ENCODE data around the gene PIGC. TPM values are rescaled to one million over a fixed set of nuclear protein-coding genes. Genes with fewer than 3 reads are reported as not detected.
A peak's percentile ranks its signal among the peaks of the same experiment; 100 is the strongest.

Gene PIGC
- total and polyA plus RNA-seq, 8 donors, result 9.5 to 18.5 (median 13.3) TPM

DNA sequence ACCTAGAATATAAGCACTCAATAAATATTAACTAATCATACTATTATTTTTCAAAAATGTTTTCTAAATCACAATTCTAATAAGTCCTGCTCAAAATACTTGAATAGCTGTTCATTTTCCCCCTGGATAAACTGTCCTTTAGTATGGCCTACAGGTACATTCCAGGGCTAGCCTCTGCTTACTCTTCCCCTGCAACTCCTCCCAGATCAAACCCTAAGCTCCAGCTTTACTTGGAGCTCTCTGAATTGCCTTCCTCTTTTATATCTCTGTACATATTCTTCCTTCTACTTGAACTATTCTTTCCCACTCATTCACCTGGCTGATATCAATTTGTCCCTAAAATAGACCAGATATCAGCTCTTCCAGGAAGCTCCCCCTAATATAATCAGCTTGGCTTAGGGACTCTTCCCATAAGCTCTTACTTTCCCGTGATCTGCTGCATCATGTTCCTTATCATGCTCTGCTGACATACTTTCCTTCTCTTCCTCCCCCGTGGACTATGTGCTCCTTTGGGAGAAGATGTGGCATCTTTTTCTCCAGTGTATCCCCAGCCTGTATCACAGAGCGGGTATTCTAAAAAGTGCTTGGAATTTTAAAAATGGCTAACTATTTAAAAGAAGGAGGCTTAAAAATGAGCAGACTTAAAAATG is 43.1 kb upstream of the PIGC start:
- ATAC-seq, result no peak
- no peaks in the 10 kb centered on the region for H3K36me3 ChIP-seq
- H3K27ac ChIP-seq, result no peak overlapping the region
- DNase-seq, result no peak
- FAIRE-seq, result no peak
- intact Hi-C loops (cut with DNase I), result no loop called here
- no peaks in the 10 kb centered on the region for H3K9me3 ChIP-seq
- TF ChIP-seq, protein P1, sequence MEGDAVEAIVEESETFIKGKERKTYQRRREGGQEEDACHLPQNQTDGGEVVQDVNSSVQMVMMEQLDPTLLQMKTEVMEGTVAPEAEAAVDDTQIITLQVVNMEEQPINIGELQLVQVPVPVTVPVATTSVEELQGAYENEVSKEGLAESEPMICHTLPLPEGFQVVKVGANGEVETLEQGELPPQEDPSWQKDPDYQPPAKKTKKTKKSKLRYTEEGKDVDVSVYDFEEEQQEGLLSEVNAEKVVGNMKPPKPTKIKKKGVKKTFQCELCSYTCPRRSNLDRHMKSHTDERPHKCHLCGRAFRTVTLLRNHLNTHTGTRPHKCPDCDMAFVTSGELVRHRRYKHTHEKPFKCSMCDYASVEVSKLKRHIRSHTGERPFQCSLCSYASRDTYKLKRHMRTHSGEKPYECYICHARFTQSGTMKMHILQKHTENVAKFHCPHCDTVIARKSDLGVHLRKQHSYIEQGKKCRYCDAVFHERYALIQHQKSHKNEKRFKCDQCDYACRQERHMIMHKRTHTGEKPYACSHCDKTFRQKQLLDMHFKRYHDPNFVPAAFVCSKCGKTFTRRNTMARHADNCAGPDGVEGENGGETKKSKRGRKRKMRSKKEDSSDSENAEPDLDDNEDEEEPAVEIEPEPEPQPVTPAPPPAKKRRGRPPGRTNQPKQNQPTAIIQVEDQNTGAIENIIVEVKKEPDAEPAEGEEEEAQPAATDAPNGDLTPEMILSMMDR (IDR thresholded peaks at IDR 0.05), result no peak
- no peaks in the 10 kb centered on the region for H3K27me3 ChIP-seq
- no peak overlapping the region for H3K4me3 ChIP-seq
- WGBS, 2 donors, result 70 to 75% methylated on average over 3 of the region's 3 CpGs
- peaks cover 0 to 9% (median 0%) of the 10 kb centered on the region in 3 donors for H3K4me1 ChIP-seq

DNA sequence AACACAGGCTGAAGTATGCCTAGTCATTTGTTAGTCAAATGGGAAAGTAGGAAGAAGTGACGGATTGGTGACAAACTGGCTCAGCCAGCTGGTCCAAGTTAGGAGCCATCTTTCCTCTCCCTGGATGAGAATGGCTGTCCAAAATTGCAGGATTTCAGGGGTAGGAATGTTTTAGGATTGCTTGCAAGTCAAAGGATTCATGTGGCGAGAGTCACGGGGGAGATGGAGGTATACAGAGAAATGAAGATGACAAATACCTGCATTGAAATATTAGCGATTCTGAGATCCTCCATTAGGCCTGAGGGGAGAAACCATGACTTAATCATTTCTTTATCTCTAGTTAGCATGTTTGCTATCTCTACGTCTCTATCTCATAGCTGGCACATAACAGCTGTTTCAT is 41.8 kb upstream of the PIGC start:
- H3K4me3 ChIP-seq, result no peak overlapping the region
- H3K27ac ChIP-seq, result no peak overlapping the region
- intact Hi-C loops (cut with DNase I), result no loop called here
- peaks cover 0 to 9% (median 0%) of the 10 kb centered on the region in 3 donors for H3K4me1 ChIP-seq
- ATAC-seq (no peak), FAIRE-seq (no peak), DNase-seq (no peak)
- no peaks in the 10 kb centered on the region for H3K36me3 ChIP-seq
- TF ChIP-seq, protein P1 (IDR thresholded peaks at IDR 0.05), result no peak
- no peaks in the 10 kb centered on the region for H3K27me3 ChIP-seq
- 60 to 61% methylated on average over 5 of the region's 5 CpGs for WGBS, 2 donors
- no peaks in the 10 kb centered on the region for H3K9me3 ChIP-seq

DNA sequence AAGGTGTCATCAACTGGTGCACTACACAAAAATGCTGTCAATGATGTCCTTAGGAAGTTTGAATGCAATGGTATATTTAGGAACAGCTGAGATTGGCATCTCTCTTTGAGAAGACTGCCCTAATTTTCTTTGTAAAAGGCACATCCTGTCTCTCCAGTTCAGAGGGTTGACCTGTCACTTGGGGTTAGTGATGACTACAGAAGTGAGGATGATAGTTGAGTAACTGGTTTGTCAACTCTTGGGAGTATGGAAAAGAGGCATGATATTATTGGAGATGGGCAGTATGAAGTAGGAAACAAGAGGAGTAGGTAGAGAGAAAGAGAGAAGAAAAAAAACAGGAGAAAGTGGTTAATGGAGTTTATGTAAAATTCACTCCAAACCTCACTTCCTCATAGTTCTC is 40.4 kb upstream of the PIGC start:
- H3K27ac ChIP-seq, result no peak overlapping the region
- no peaks in the 10 kb centered on the region for H3K36me3 ChIP-seq
- H3K9me3 ChIP-seq, result no peaks in the 10 kb centered on the region
- FAIRE-seq, result no peak
- DNase-seq, result no peak
- no peak for ATAC-seq
- intact Hi-C loops (cut with DNase I), result no loop called here
- H3K27me3 ChIP-seq, result no peaks in the 10 kb centered on the region
- TF ChIP-seq, protein P1 (IDR thresholded peaks at IDR 0.05), result no peak
- H3K4me1 ChIP-seq, result peaks cover 0 to 9% (median 0%) of the 10 kb centered on the region in 3 donors
- no peak overlapping the region for H3K4me3 ChIP-seq

GRCh38 chr1:172483448-172483847 is 39.6 kb upstream of the PIGC start:
- intact Hi-C loops (cut with DNase I), result no loop called here
- ATAC-seq, result peak in 2 of 4 donors; percentile 45 to 56
- H3K27ac ChIP-seq, result no peak overlapping the region
- no peaks in the 10 kb centered on the region for H3K36me3 ChIP-seq
- TF ChIP-seq, protein P1 (IDR thresholded peaks at IDR 0.05), result no peak
- no peak overlapping the region for H3K4me3 ChIP-seq
- H3K4me1 ChIP-seq, result peaks cover 0 to 9% (median 0%) of the 10 kb centered on the region in 3 donors
- DNase-seq, result no peak
- no peaks in the 10 kb centered on the region for H3K9me3 ChIP-seq
- no peaks in the 10 kb centered on the region for H3K27me3 ChIP-seq
- FAIRE-seq, result no peak

DNA sequence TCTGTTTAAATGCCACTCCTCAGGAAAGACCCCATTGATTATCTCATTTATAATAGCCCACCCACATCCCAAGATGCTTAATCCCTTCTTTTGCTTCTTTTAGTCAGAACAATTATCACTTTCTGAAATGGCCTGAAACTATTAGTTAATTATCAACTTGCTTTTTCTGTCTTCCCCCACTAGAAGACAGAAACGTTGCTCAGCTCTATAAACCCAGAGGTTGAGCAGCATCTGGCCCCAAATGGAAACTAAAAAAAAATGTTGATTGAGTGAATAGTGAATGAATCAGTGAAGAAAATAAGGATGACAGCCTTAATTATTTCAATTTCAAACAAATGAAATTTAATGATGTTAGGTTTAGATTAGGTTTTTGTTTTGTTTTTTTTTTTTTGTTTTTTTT is 38.2 kb upstream of the PIGC start:
- ATAC-seq (no peak), FAIRE-seq (no peak), DNase-seq (no peak)
- no peaks in the 10 kb centered on the region for H3K36me3 ChIP-seq
- 0% methylated on average over 1 of the region's 1 CpG for WGBS, 2 donors
- H3K27me3 ChIP-seq, result no peaks in the 10 kb centered on the region
- H3K27ac ChIP-seq, result no peak overlapping the region
- H3K4me1 ChIP-seq, result peaks cover 0 to 11% (median 0%) of the 10 kb centered on the region in 3 donors
- no peaks in the 10 kb centered on the region for H3K9me3 ChIP-seq
- intact Hi-C loops (cut with DNase I), result no loop called here
- H3K4me3 ChIP-seq, result no peak overlapping the region
- TF ChIP-seq, protein P1 (IDR thresholded peaks at IDR 0.05), result no peak

All from pancreas (tissue), 10 donors.